ENCODE measurements around the gene VAV2.

The VAV2 gene

GRCh38 chr9:134010310-134011173 lies 18.4 kb upstream of the VAV2 start:
- Mint-ChIP-seq H3K36me3 (ENCODE audit: low read depth) (peaks cover 1% of the 10 kb centered on the region), H3K27me3 (peaks cover 8% of the 10 kb centered on the region), H3K9me3 (no peaks in the 10 kb centered on the region), H3K27ac (no peak overlapping the region), H3K4me1 (no peaks in the 10 kb centered on the region), H3K4me3 (no peak overlapping the region)
- no peak for DNase-seq
- ATAC-seq: no peak

- ATAC-seq: no peak
- no peaks in the 10 kb centered on the region for H3K9me3 Mint-ChIP-seq
- peaks cover 8% of the 10 kb centered on the region for H3K27me3 Mint-ChIP-seq
- no peaks in the 10 kb centered on the region for H3K4me1 Mint-ChIP-seq
- H3K36me3 Mint-ChIP-seq (ENCODE audit: low read depth): no peaks in the 10 kb centered on the region
- H3K4me3 Mint-ChIP-seq: no peak overlapping the region
- no peak overlapping the region for H3K27ac Mint-ChIP-seq
- DNase-seq: no peak
Observed at GRCh38 chr9:134007571-134007970, 15.4 kb upstream of the VAV2 start.

GRCh38 chr9:134007150-134007549 lies 15.0 kb upstream of the VAV2 start:
- Mint-ChIP-seq H3K36me3 (ENCODE audit: low read depth) (no peaks in the 10 kb centered on the region), H3K27ac (no peak overlapping the region), H3K27me3 (peaks cover 10% of the 10 kb centered on the region), H3K4me1 (no peaks in the 10 kb centered on the region), H3K4me3 (no peak overlapping the region), H3K9me3 (no peaks in the 10 kb centered on the region)
- no peak for ATAC-seq
- no peak for DNase-seq

GRCh38 chr9:134005381-134005780 lies 13.3 kb upstream of the VAV2 start:
- Mint-ChIP-seq H3K4me1 (no peaks in the 10 kb centered on the region), H3K27ac (no peak overlapping the region), H3K9me3 (no peaks in the 10 kb centered on the region), H3K27me3 (peaks cover 11% of the 10 kb centered on the region), H3K36me3 (ENCODE audit: low read depth) (no peaks in the 10 kb centered on the region), H3K4me3 (no peak overlapping the region)
- DNase-seq (no peak), ATAC-seq (no peak)

GRCh38 chr9:134004881-134005280 lies 12.8 kb upstream of the VAV2 start:
- Mint-ChIP-seq H3K4me1 (no peaks in the 10 kb centered on the region), H3K36me3 (ENCODE audit: low read depth) (no peaks in the 10 kb centered on the region), H3K27me3 (peaks cover 11% of the 10 kb centered on the region), H3K27ac (no peak overlapping the region), H3K9me3 (no peaks in the 10 kb centered on the region), H3K4me3 (no peak overlapping the region)
- ATAC-seq (no peak), DNase-seq (no peak)

GRCh38 chr9:134004131-134004873 lies 12.2 kb upstream of the VAV2 start:
- Mint-ChIP-seq H3K4me1 (no peaks in the 10 kb centered on the region), H3K27me3 (peaks cover 11% of the 10 kb centered on the region), H3K4me3 (no peak overlapping the region), H3K36me3 (ENCODE audit: low read depth) (no peaks in the 10 kb centered on the region), H3K9me3 (no peaks in the 10 kb centered on the region), H3K27ac (no peak overlapping the region)
- DNase-seq: no peak
- no peak for ATAC-seq

- no peak for ATAC-seq
Observed at GRCh38 chr9:134003237-134003636, 11.1 kb upstream of the VAV2 start.

GRCh38 chr9:134002796-134003195 lies 10.7 kb upstream of the VAV2 start:
- Mint-ChIP-seq H3K27ac (no peak overlapping the region), H3K4me3 (no peak overlapping the region), H3K9me3 (no peaks in the 10 kb centered on the region), H3K36me3 (ENCODE audit: low read depth) (no peaks in the 10 kb centered on the region), H3K27me3 (peaks cover 11% of the 10 kb centered on the region), H3K4me1 (no peaks in the 10 kb centered on the region)
- ATAC-seq (no peak), DNase-seq (no peak)

More at GRCh38 chr9:134003237-134003636, 11.1 kb upstream of the VAV2 start:
- Mint-ChIP-seq H3K36me3 (ENCODE audit: low read depth) (no peaks in the 10 kb centered on the region), H3K9me3 (no peaks in the 10 kb centered on the region), H3K4me1 (no peaks in the 10 kb centered on the region), H3K27me3 (peaks cover 11% of the 10 kb centered on the region), H3K4me3 (no peak overlapping the region), H3K27ac (no peak overlapping the region)
- no peak for DNase-seq

- ATAC-seq: no peak
- H3K9me3 Mint-ChIP-seq: no peaks in the 10 kb centered on the region
- H3K36me3 Mint-ChIP-seq (ENCODE audit: low read depth): no peaks in the 10 kb centered on the region
- no peak for DNase-seq
- no peak overlapping the region for H3K27ac Mint-ChIP-seq
- no peak overlapping the region for H3K4me3 Mint-ChIP-seq
- peaks cover 7% of the 10 kb centered on the region for H3K27me3 Mint-ChIP-seq
- H3K4me1 Mint-ChIP-seq: no peaks in the 10 kb centered on the region
Observed at GRCh38 chr9:133999851-134000265, 7.7 kb upstream of the VAV2 start.

- no peaks in the 10 kb centered on the region for H3K36me3 Mint-ChIP-seq (ENCODE audit: low read depth)
- peaks cover 3% of the 10 kb centered on the region for H3K4me1 Mint-ChIP-seq
- H3K27ac Mint-ChIP-seq: no peak overlapping the region
- H3K27me3 Mint-ChIP-seq: peaks cover 7% of the 10 kb centered on the region
- ATAC-seq (no peak), DNase-seq (no peak)
- H3K4me3 Mint-ChIP-seq: no peak overlapping the region
- H3K9me3 Mint-ChIP-seq: no peaks in the 10 kb centered on the region
Observed at GRCh38 chr9:133998915-133999595, 6.9 kb upstream of the VAV2 start.

- no peaks in the 10 kb centered on the region for H3K36me3 Mint-ChIP-seq (ENCODE audit: low read depth)
Observed at GRCh38 chr9:133997584-133997983, 5.5 kb upstream of the VAV2 start.

GRCh38 chr9:133996531-133997520 lies 4.7 kb upstream of the VAV2 start:
- no peak for DNase-seq
- no peak overlapping the region for H3K4me3 Mint-ChIP-seq
- H3K4me1 Mint-ChIP-seq: peaks cover 7% of the 10 kb centered on the region
- peaks cover 3% of the 10 kb centered on the region for H3K27me3 Mint-ChIP-seq
- ATAC-seq: no peak
- no peaks in the 10 kb centered on the region for H3K36me3 Mint-ChIP-seq (ENCODE audit: low read depth)
- H3K27ac Mint-ChIP-seq: no peak overlapping the region
- H3K9me3 Mint-ChIP-seq: no peaks in the 10 kb centered on the region

More at GRCh38 chr9:133997584-133997983, 5.5 kb upstream of the VAV2 start:
- Mint-ChIP-seq H3K27ac (no peak overlapping the region), H3K4me3 (no peak overlapping the region), H3K27me3 (peaks cover 7% of the 10 kb centered on the region), H3K4me1 (peaks cover 7% of the 10 kb centered on the region), H3K9me3 (no peaks in the 10 kb centered on the region)
- ATAC-seq (no peak), DNase-seq (no peak)

- no peak overlapping the region for H3K4me3 Mint-ChIP-seq
- peaks cover 9% of the 10 kb centered on the region for H3K4me1 Mint-ChIP-seq
- no peak for DNase-seq
- no peaks in the 10 kb centered on the region for H3K36me3 Mint-ChIP-seq (ENCODE audit: low read depth)
- H3K27ac Mint-ChIP-seq: no peak overlapping the region
- H3K9me3 Mint-ChIP-seq: no peaks in the 10 kb centered on the region
- no peak for ATAC-seq
- peaks cover 3% of the 10 kb centered on the region for H3K27me3 Mint-ChIP-seq
Observed at GRCh38 chr9:133995012-133995896, 3.1 kb upstream of the VAV2 start.
